HG03575 (cell line): Measurements from ENCODE around the gene MILR1.
"Not testable (repeated sequence)": the region's sequence is repeated elsewhere in the genome, so short reads cannot be mapped to it uniquely, and the experiment has no call there.

Experiments used
- ATAC-seq: cut with Tn5 transposase; IDR thresholded peaks from one replicate; pipeline ENCODE4 v1.9.1; 2021; ENCODE audit not compliant: unreplicated experiment, insufficient number of reproducible peaks, low FRiP score; ENCODE audit errors: extremely low read depth

The MILR1 gene

DNA sequence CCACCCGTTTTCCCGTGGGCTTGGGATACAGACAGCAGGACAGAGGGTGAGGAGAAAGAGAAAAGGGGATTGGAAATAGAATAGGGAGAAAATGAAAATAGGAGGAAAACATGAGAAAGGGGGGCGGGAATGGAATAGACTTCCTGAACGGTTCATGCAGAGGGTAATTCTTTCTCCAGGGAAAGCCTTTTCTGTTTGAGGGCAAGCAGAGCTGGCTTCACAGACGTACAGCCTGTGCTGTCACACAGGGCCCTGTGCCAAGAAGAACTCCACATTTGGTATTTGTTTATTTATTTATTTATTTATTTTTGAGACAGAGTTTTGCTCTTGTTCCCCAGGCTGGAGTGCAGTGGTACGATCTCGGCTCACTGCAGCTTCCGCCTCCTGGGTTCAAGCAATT is 12.0 kb downstream of the MILR1 start:
- ATAC-seq, result no peak

DNA sequence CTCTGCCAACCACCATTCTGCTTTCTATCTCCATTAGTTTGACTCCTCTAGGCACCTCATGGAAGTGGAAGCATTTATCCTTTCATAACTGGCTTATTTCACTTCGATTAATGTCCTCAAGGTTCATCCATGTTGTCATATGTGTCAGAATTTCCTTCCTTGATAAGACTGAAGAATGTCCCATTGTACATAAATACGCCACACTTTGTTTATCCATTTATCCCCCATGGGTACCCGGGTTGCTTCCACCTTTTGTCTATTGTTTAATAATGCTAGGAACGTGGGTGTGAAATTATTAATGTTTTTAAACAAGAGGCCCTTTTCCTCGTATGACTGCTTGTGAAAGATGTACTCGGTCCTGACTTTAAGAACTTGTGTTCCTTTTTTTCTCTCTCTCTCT is 12.9 kb downstream of the MILR1 start:
- ATAC-seq, result no peak

DNA sequence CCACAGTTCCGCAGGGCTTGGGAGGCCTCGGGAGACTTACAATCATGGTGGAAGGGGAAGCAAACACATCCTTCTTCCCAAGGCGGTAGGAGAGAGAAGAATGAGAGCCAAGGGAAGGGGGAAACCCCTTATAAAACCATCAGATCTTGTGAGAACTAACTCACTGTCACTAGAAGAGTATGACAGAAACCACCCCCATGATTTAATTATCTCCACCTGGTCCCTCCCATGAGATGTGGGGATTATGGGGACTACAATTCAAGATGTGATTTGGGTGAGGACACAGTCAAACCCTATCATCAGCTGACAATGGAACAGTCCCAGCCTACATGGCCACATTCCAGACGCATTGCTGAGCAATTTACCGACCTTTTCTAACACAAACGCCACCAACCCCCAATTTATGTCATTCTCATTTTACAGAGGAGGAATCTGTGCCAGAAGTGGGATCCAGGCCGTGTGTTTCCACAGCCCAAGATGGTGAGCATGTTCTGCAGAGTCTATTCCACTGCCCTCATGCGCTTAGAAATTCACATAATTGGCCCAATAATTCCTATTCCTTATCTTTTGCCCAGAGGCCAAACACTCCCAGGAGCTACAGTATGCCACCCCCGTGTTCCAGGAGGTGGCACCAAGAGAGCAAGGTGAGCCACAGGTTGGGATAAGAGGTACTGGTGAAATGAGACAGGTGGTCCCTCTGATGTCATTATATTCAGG is 17.3 kb downstream of the MILR1 start:
- no peak for ATAC-seq

DNA sequence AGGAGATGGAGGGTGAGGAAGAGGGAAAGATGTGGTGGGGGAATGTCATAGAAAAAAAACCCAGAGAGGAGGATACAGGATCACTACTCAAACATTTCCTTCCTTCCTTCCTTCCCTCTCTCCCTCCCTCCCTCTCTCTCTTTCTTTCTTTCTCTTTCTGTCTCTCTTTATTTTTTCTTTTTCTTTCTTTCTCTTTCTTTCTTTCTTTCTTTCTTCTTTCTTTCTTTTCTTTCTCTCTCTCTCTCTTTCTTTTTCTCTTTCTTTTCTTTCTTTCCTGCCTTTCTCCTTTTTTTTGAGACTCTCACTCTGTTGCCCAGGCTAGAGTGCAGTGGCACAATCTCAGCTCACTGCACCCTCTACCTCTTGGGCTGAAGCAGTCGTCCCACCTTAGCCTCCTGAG is 17.9 kb downstream of the MILR1 start:
- not testable (repeated sequence) for ATAC-seq

- no peak for ATAC-seq
Measured at GRCh38 chr17:64470625-64471024, 21.7 kb downstream of the MILR1 start.

DNA sequence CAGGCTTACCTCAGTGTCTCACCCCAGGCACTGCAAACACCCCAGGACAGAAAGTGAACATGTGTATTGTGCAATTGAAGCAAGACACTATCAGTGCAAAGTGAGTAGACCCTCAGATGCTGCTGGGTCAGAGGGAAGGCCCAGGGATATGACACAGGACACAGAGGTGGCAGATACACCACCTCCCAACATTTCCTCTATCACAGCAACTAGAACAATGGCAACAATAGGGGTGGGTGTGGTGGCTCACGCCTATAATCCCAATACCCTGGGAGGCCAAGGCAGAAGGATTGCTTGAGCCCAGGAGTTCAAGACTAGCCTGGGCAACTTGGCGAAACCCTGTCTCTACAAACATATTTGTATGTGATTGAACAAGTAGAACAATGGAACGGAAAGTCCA is 22.5 kb downstream of the MILR1 start:
- no peak for ATAC-seq

DNA sequence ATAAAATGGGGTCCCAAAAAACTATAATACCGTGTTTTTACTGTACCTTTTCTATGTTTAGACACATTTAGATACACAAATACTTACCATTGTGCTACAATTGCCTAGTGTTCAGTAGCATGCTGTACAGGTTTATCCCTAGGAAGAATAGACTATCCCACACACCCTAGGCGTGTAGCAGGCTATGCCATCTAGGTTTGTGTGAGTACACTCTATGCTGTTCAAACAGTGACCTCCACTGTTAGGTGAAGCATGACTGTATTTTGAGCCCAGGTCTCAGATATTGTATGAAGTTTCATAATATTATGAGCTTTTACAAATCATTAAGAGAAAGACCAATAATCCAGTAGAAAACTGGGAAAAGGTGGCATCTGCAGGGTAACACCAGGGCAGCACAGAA is 23.6 kb downstream of the MILR1 start:
- ATAC-seq, result no peak

GRCh38 chr17:64477849-64478248 is 28.9 kb downstream of the MILR1 start:
- no peak for ATAC-seq

- no peak for ATAC-seq
Measured at GRCh38 chr17:64480951-64481350, 32.0 kb downstream of the MILR1 start.

- no peak for ATAC-seq
Measured at GRCh38 chr17:64484380-64484779, 35.5 kb downstream of the MILR1 start.

DNA sequence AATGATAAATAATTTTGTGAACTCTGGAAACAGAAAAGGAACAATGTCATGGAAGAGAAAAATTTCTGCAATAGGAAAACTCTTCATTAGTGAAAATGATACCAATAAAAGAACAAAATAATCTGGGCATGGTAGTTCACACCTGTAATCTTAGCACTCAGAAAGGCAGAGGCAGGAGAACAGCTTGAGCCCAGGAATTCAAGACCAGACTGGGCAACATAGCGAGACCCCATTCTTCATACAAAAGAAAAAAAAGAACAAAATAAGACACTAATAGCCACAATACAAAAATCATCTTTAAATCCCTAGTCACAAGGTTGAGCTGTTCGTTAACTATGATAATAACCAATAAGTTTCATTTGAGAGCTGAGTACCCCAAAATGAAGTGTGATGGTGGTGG is 39.4 kb downstream of the MILR1 start:
- ATAC-seq, result no peak

DNA sequence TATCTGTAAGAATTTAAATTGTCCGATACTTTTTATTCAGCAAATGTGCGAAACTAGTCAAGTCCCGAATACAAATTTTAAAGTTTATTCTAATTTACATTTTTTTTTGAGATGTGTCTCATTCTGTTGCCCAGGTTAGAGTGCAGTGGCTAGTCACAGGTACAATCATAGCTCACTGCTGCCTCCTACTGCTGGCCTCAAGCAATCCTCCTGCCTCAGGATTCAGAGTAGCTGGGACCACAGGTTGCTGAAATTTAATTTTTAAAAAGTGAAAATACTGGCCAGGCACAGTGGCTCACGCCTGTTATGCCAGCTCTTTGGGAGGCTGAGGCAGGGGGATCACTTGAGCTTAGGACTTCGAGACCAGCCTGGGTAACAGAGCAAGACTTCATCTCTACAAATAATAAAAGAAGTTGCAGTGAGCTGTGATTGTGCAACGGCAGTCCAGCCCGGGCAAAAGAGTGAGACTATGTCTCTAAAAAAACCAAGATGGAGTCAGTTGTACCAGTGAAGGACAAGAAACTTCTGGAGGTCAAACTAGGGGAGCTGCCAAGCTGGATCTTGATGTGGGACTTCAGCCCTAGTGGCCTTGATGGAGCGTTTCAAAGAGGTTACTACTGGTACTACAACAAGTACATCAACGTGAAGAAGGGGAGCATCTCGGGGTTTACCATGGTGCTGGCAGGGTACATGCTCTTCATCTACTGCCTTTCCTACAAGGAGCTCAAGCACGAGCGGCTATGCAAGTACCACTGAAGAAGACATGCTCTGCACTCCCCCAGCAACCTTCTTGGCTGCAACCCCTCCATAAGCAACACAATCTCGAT is 42.3 kb downstream of the MILR1 start:
- ATAC-seq, result no peak

DNA sequence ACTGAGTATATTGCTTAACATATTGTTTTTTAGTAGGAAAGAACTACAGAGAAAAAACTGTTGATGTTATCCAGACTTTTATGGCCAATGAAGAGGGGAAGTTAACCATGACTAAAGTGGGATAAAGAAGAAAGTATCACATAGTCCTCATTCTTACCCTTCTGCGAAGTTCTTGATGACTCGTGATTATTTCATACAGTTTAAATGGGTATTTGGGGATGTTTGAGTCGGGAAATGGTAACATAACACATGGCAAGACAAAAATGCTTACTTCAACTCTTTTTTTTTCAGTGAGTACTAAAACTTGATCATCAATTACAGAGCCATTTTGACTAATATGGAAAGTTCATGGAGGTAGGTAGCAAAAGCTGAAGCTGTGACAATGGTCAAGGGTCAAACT is 43.1 kb downstream of the MILR1 start:
- no peak for ATAC-seq

DNA sequence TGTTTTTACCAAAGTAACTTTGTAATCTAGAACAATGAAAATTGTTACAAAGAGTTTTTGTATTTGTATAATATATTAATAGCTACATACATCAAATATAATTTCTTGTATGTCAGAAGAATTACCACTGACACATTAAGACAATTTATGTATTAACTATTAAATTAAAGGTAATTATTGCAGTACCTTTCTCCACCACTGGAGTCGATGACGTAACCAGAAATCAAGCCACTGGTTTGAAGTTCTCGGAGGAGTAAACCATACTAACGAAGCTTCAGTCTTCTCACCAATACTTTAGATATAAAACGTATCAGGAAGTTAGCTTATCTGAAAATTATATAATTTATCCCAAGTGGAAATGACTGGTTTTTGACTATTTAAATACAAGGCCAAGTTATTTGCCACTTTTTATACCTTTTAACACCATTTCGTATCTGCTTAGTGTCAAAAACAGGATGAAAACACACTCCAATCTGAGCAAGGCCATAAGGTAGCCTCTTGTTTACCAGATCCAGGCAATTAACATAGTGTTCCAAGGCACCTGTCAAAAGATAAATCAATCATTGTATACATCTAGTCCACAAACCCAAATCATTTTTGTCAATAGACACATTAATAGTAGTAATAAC is 43.7 kb downstream of the MILR1 start:
- ATAC-seq, result no peak

- ATAC-seq, result no peak
Measured at GRCh38 chr17:64494121-64494520, 45.2 kb downstream of the MILR1 start.

GRCh38 chr17:64495300-64495699 is 46.4 kb downstream of the MILR1 start:
- not testable (repeated sequence) for ATAC-seq

DNA sequence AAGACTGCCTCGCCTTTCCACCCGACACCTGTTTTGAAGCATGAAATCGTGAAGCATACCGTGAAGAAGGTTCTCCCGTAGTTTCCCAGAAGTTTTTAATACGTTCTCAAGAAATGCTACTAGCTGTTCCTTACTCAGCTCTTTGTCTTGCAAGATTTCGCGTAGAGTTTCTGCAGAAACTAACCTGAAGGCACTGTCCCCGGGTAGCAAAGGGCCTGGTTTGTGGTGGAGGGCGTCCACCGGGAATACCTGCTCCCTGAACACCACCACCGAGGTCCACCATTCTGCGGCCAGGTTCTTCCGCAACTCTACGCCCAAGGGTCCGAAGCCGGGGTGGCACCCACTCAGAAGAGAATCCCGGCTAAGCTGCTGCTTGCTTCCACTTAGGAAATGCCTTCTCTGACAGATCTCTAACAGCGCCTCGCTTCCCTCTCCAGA is 47.5 kb downstream of the MILR1 start:
- no peak for ATAC-seq

DNA sequence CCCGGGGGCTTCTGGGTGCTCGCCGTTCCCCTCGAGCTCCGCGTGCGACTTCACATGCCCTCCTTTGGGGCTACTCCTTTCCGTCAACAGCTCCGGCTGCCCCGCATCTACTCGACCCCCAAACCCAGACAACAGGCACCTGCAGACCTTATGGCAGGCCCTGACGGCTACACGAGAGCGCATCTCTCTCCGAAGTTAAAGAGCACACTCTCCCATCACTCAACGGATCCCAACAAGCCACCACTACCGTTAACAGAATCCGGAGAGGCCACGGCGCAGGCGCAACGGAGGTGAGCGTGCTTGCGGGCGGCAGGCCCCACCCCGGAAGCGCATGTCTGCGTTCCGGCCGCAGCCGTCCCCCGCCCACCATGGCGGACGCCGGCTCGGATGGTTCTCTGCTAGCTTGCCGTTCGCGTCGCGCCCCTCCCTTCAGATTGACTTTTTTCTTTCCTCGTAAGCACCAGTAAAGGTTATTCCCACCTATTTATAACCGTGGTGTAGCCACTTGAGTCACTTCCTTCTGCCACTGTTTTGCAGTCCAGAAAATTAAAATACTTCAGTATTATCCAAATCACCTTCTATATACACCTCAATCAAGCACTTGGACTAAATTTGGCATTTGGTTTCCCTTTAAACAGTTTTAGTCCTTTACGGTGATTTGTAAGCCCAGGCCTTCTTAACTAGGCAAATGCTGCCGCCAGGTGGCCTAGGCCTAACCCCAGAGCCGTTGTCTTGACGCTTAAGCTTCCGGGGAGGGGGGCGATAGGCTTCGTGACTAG is 48.1 kb downstream of the MILR1 start, which contains the start of gene POLG2:
TSS of gene POLG2 (minus strand) at position 269 of the 779 bp plus-strand sequence. CDS start at position 183, 86 bp downstream.
- peak; percentile 28 for ATAC-seq

DNA sequence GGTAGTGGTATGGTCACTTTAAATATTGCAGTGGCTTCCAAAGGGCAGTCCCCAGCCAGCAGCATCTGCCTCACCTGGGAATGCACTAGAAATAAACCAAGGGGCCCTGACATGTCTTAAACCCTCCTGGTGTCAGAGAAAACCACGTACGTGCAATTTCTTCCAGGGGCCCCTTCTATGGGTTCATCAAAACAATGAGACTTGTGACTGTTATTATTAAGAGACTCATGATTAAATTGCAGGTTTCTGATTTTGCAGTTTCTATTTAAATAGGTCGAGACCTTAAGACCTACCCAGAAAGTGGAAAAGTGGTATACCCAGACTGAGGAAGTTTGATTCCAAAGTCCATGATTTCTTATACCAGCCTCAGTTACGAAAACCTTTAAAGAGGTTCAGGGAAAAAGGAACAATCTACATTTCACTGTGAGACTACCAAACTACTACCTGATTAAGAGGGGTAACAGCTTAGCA is 48.7 kb downstream of the MILR1 start:
- ATAC-seq, result peak; percentile 1
